HL-60/S4 treated with retinoic acid at 250 ng/mL for 4 days and 3 days (cell line): ENCODE measurements around the gene CSF2.

Experiments used
- in situ Hi-C: fragments of 300-500 bp; cut with MboI; formaldehyde crosslinking; loops from 2 replicates; pipeline ENCODE4 v1.7.0; 2022; ENCODE audit warnings: low sequenced_read_pairs

The CSF2 gene

GRCh38 chr5:132073231-132074013 is at the start of gene CSF2:
TSS of gene CSF2 (plus strand) at chr5:132073789. CDS start at chr5:132073824, 35 bp downstream.
- in situ Hi-C loops: loop anchor here (25.0 kb wide), 1 partner anchor 314 kb away; no protein-coding TSS in a partner anchor

- in situ Hi-C loops: loop anchor here (25.0 kb wide), 1 partner anchor 412 kb away; no protein-coding TSS in a partner anchor
Observed at GRCh38 chr5:132024117-132024435, 49.5 kb upstream of the CSF2 start.

GRCh38 chr5:132024789-132025402 is 48.7 kb upstream of the CSF2 start:
- in situ Hi-C loops: loop anchor here (25.0 kb wide), 1 partner anchor 413 kb away; no protein-coding TSS in a partner anchor

GRCh38 chr5:132025403-132025971 is 48.1 kb upstream of the CSF2 start:
- in situ Hi-C loops: no loop called here

- in situ Hi-C loops: no loop called here
Observed at GRCh38 chr5:132026516-132027008, 47.0 kb upstream of the CSF2 start.

- in situ Hi-C loops: no loop called here
Observed at GRCh38 chr5:132027027-132027426, 46.6 kb upstream of the CSF2 start.

GRCh38 chr5:132029609-132030330 is 43.8 kb upstream of the CSF2 start:
- in situ Hi-C loops: no loop called here

GRCh38 chr5:132030610-132031009 is 43.0 kb upstream of the CSF2 start:
- in situ Hi-C loops: no loop called here

- in situ Hi-C loops: no loop called here
Observed at GRCh38 chr5:132032196-132032595, 41.4 kb upstream of the CSF2 start.

- in situ Hi-C loops: no loop called here
Observed at GRCh38 chr5:132033122-132033521, 40.5 kb upstream of the CSF2 start.

- in situ Hi-C loops: no loop called here
Observed at GRCh38 chr5:132037353-132037752, 36.2 kb upstream of the CSF2 start.

GRCh38 chr5:132044207-132044606 is 29.4 kb upstream of the CSF2 start:
- in situ Hi-C loops: no loop called here

GRCh38 chr5:132046880-132047299 is 26.7 kb upstream of the CSF2 start:
- in situ Hi-C loops: no loop called here

GRCh38 chr5:132049093-132049492 is 24.5 kb upstream of the CSF2 start:
- in situ Hi-C loops: no loop called here

GRCh38 chr5:132049559-132049958 is 24.0 kb upstream of the CSF2 start:
- in situ Hi-C loops: no loop called here

GRCh38 chr5:132050136-132050535 is 23.5 kb upstream of the CSF2 start:
- in situ Hi-C loops: loop anchor here (25.0 kb wide), 1 partner anchor 337 kb away; no protein-coding TSS in a partner anchor

GRCh38 chr5:132050661-132051552 is 22.7 kb upstream of the CSF2 start:
- in situ Hi-C loops: loop anchor here (25.0 kb wide), 1 partner anchor 336 kb away; no protein-coding TSS in a partner anchor

GRCh38 chr5:132052520-132052919 is 21.1 kb upstream of the CSF2 start:
- in situ Hi-C loops: loop anchor here (25.0 kb wide), 1 partner anchor 335 kb away; no protein-coding TSS in a partner anchor

- in situ Hi-C loops: loop anchor here (25.0 kb wide), 1 partner anchor 334 kb away; no protein-coding TSS in a partner anchor
Observed at GRCh38 chr5:132053483-132053882, 20.1 kb upstream of the CSF2 start.
